DND-41 (cell line): ENCODE results near the gene IFNA13.

Experiments
- ATAC-seq: fragments of 200-7000 bp; cut with Tn5 transposase; 3 replicates; pipeline ENCODE4 v1.9.1; 2021; ENCODE audit warnings: low read depth; ENCODE audit not compliant: insufficient read depth
- DNase-seq: peaks from one replicate; pipeline ENCODE4 v3.0.0-alpha.2; 2020
- H2AFZ ChIP-seq: 2 replicates; pipeline ENCODE4 v1.6.0; 2012; ENCODE audit warnings: low read depth, low read length
- H3K27ac ChIP-seq: 2 replicates; pipeline ENCODE4 v1.5.1; 2012; ENCODE audit warnings: low read length, inconsistent platforms
- H3K27me3 ChIP-seq: fragments of 200-600 bp; sonication (generic); 2 replicates; pipeline ENCODE4 v1.6.0; 2012; ENCODE audit warnings: low read length, mild to moderate bottlenecking, inconsistent platforms; ENCODE audit not compliant: insufficient read depth, poor library complexity
- H3K36me3 ChIP-seq: 2 replicates; pipeline ENCODE4 v1.5.1; 2012; ENCODE audit warnings: low read length, inconsistent platforms; ENCODE audit not compliant: insufficient read depth
- H3K4me1 ChIP-seq: 2 replicates; pipeline ENCODE4 v1.5.1; 2012; ENCODE audit warnings: mild to moderate bottlenecking, low read length; ENCODE audit not compliant: insufficient read depth
- H3K4me2 ChIP-seq: 2 replicates; pipeline ENCODE4 v1.6.0; 2012; ENCODE audit warnings: mild to moderate bottlenecking, moderate library complexity, low read length, inconsistent platforms; ENCODE audit not compliant: insufficient read depth
- H3K4me3 ChIP-seq, 2 experiments: fragments of 200-600 bp in 1 of 2; shearing (Covaris generic) in 1 of 2; 2 replicates each; pipeline ENCODE4 v1.5.1; 2012 to 2016; ENCODE audit warnings: inconsistent platforms in 2 of 2, low read length in 2 of 2, mild to moderate bottlenecking in 2 of 2, low read depth in 1 of 2, moderate library complexity in 1 of 2
- H3K79me2 ChIP-seq: 2 replicates; pipeline ENCODE4 v1.6.0; 2012; ENCODE audit warnings: low read length, inconsistent platforms; ENCODE audit not compliant: insufficient read depth
- H3K9ac ChIP-seq: 2 replicates; pipeline ENCODE4 v1.6.0; 2012; ENCODE audit warnings: low read depth, mild to moderate bottlenecking, inconsistent platforms, low read length, moderate library complexity
- H3K9me3 ChIP-seq: 2 replicates; pipeline ENCODE4 v1.5.1; 2012; ENCODE audit warnings: low read length, moderate library complexity, mild to moderate bottlenecking, inconsistent platforms; ENCODE audit not compliant: insufficient read depth, severe bottlenecking
- H4K20me1 ChIP-seq: 2 replicates; pipeline ENCODE4 v1.6.0; 2012; ENCODE audit warnings: low read length; ENCODE audit not compliant: insufficient read depth
- CTCF ChIP-seq: IDR thresholded peaks from 2 replicates; pipeline ENCODE4 v1.5.1; 2012; ENCODE audit warnings: borderline replicate concordance, low read length, moderate library complexity, mild to moderate bottlenecking; ENCODE audit not compliant: poor library complexity, severe bottlenecking; ENCODE audit errors: extremely low read depth
- EZH2 ChIP-seq: IDR thresholded peaks from 3 replicates; pipeline ENCODE4 v1.6.1; 2012; ENCODE audit warnings: borderline replicate concordance, low read depth, mild to moderate bottlenecking, moderate library complexity, low read length, inconsistent platforms; ENCODE audit not compliant: severe bottlenecking

Gene IFNA13

DNA sequence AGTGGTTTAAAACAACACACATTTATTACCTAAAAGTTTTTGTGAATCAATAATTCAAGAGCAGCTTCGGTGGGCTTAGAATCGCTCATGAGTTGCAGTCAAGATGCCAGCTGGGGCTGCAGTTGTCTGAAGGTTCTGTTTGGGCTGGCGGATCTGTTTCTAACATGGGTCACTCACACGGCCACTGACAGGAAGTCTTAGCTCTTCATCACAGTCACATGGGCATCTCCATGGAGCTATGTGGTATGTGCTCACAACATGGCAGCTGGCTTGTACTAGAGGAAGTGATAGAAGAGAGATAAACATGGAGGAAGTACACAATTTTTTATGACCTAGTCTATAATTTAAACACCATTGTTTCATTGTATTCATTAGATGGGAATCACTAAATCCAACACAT is 43.8 kb downstream of the IFNA13 start:
- no peak for TF ChIP-seq CTCF
- TF ChIP-seq EZH2: no peak
- no peak overlapping the region for H3K4me2 ChIP-seq

DNA sequence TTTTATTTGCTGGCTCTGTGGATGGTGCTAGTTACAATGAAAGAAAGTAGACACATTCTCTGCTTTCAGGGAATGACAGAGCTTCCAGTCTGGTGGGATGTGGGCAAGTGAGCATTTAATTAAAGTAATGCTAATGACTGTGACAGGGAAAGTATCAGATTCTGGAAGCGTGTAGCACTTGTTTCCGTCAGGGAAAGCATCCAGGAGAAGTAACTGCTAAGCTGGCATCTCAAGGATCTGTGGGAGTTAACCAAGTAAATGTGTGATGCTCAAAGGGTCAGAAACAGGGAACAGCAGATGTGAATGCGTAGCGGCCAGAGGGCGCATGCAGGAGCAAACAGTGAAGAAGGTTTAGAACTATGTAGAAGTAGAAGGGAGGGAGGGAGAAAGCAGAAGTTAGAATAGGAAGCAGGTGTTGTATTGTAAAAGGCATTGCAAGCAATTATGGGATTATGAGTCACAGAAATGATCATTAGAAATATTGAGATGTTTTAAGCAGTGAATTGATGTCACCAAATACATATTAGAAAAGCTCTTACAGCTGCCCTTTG is 44.9 kb downstream of the IFNA13 start:
- ATAC-seq (no peak), DNase-seq (no peak)
- H3K27ac ChIP-seq: no peak overlapping the region
- H3K4me2 ChIP-seq: no peak overlapping the region
- H3K4me3 ChIP-seq: no peak overlapping the region
- no peak overlapping the region for H2AFZ ChIP-seq
- no peaks in the 10 kb centered on the region for H3K9me3 ChIP-seq
- peaks cover 14% of the 10 kb centered on the region; the same call in 1 of the 2 replicates for H4K20me1 ChIP-seq
- no peaks in the 10 kb centered on the region for H3K27me3 ChIP-seq
- peaks cover 35% of the 10 kb centered on the region for H3K36me3 ChIP-seq
- H3K9ac ChIP-seq: no peak overlapping the region
- H3K4me1 ChIP-seq: peaks cover 5% of the 10 kb centered on the region; the same call in 1 of the 2 replicates
- no peak for TF ChIP-seq EZH2
- TF ChIP-seq CTCF: no peak
- H3K79me2 ChIP-seq: peaks cover 18% of the 10 kb centered on the region

More for the DNA sequence above, 43.8 kb downstream of the IFNA13 start:
- H3K36me3 ChIP-seq: peaks cover 35% of the 10 kb centered on the region
- peaks cover 27% of the 10 kb centered on the region for H3K79me2 ChIP-seq
- no peaks in the 10 kb centered on the region for H3K27me3 ChIP-seq
- H2AFZ ChIP-seq: no peak overlapping the region
- H3K9me3 ChIP-seq: no peaks in the 10 kb centered on the region
- ATAC-seq (no peak), DNase-seq (no peak)
- peaks cover 23% of the 10 kb centered on the region; the same call in 1 of the 2 replicates for H4K20me1 ChIP-seq
- no peak overlapping the region for H3K27ac ChIP-seq
- H3K9ac ChIP-seq: no peak overlapping the region
- no peak overlapping the region for H3K4me3 ChIP-seq
- H3K4me1 ChIP-seq: peaks cover 11% of the 10 kb centered on the region

- no peak for DNase-seq
- no peaks in the 10 kb centered on the region for H3K79me2 ChIP-seq
- no peak for ATAC-seq
Measured at GRCh38 chr9:21320465-21320864, 47.4 kb downstream of the IFNA13 start.

More at GRCh38 chr9:21320465-21320864, 47.4 kb downstream of the IFNA13 start:
- Histone ChIP-seq H4K20me1 (peaks cover 7% of the 10 kb centered on the region; the same call in 1 of the 2 replicates), H3K4me3 (no peak overlapping the region), H3K9me3 (no peaks in the 10 kb centered on the region), H2AFZ (no peak overlapping the region), H3K4me1 (no peaks in the 10 kb centered on the region), H3K4me2 (no peak overlapping the region), H3K27ac (no peak overlapping the region), H3K9ac (no peak overlapping the region), H3K36me3 (peaks cover 31% of the 10 kb centered on the region), H3K27me3 (no peaks in the 10 kb centered on the region)
- TF ChIP-seq EZH2: no peak
- no peak for TF ChIP-seq CTCF
